ENCODE measurements around the gene DBI. TPM values are rescaled to one million over a fixed set of nuclear protein-coding genes. Genes with fewer than 3 reads are reported as not detected.

The DBI gene
- polyA plus RNA-seq, 1 of the 3 experiments (the other 2 are of a cell fraction) = 150 TPM

GRCh38 chr2:119359774-119360173, 7.0 kb upstream of the DBI start:
- no peaks in the 10 kb centered on the region; a peak in 2 of 4 replicates for H3K4me1 ChIP-seq (ENCODE audit: control insufficient read depth in 1 of 2, insufficient read depth in 2 of 2, low read depth in 1 of 2, low read length in 1 of 2)
- peaks cover under 1% of the 10 kb centered on the region for H3F3A ChIP-seq (replicated peaks; ENCODE audit: insufficient read depth)
- no peak overlapping the region for H3K4me2 ChIP-seq
- H3K79me2 ChIP-seq (ENCODE audit: insufficient read depth) = peaks cover 8% of the 10 kb centered on the region
- H4K20me1 ChIP-seq (ENCODE audit: insufficient read depth) = no peaks in the 10 kb centered on the region
- CTCF ChIA-PET = interaction anchor here (1.6 kb wide), 1 partner anchor 9 kb away, joined by 3 read pairs; no protein-coding TSS in a partner anchor
- H3K36me3 ChIP-seq (replicated peaks in 1 of 2; ENCODE audit: control insufficient read depth in 1 of 2, insufficient read depth in 2 of 2, low read length in 1 of 2) = peaks cover 0 to 4% of the 10 kb centered on the region in 2 experiments
- TF ChIP-seq FOSL2 (IDR thresholded peaks at IDR 0.05; ENCODE audit: borderline replicate concordance, low read depth) = no peak
- no peak for TF ChIP-seq USF2 (IDR thresholded peaks at IDR 0.05; ENCODE audit: borderline replicate concordance, low read depth, low read length)
- TF ChIP-seq MXI1 (IDR thresholded peaks at IDR 0.05; ENCODE audit: low read depth, low read length) = no peak
- TF ChIP-seq IRF3 (IDR thresholded peaks at IDR 0.05; ENCODE audit: low read depth, low read length) = no peak
- TF ChIP-seq SMC3 (IDR thresholded peaks at IDR 0.05; ENCODE audit: low read depth, low read length) = no peak
- no peak for TF ChIP-seq EZH2phosphoT487 (IDR thresholded peaks at IDR 0.05; ENCODE audit: borderline replicate concordance, low read depth)
- TF ChIP-seq, protein P1, sequence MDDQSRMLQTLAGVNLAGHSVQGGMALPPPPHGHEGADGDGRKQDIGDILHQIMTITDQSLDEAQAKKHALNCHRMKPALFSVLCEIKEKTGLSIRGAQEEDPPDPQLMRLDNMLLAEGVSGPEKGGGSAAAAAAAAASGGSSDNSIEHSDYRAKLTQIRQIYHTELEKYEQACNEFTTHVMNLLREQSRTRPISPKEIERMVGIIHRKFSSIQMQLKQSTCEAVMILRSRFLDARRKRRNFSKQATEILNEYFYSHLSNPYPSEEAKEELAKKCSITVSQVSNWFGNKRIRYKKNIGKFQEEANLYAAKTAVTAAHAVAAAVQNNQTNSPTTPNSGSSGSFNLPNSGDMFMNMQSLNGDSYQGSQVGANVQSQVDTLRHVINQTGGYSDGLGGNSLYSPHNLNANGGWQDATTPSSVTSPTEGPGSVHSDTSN (IDR thresholded peaks at IDR 0.05) = no peak
- no peak for TF ChIP-seq FOXJ3 (CRISPR knock-in tag; IDR thresholded peaks at IDR 0.05)
- TF ChIP-seq MEF2A (IDR thresholded peaks at IDR 0.05; ENCODE audit: borderline replicate concordance, low read depth) = no peak
- TF ChIP-seq GABPA (IDR thresholded peaks at IDR 0.05; ENCODE audit: low read depth) = no peak
- no peak for TF ChIP-seq CHD2 (IDR thresholded peaks at IDR 0.05; ENCODE audit: low read length, partially characterized antibody)
- TF ChIP-seq ELF1 (IDR thresholded peaks at IDR 0.05) = no peak
- TF ChIP-seq, protein P2, sequence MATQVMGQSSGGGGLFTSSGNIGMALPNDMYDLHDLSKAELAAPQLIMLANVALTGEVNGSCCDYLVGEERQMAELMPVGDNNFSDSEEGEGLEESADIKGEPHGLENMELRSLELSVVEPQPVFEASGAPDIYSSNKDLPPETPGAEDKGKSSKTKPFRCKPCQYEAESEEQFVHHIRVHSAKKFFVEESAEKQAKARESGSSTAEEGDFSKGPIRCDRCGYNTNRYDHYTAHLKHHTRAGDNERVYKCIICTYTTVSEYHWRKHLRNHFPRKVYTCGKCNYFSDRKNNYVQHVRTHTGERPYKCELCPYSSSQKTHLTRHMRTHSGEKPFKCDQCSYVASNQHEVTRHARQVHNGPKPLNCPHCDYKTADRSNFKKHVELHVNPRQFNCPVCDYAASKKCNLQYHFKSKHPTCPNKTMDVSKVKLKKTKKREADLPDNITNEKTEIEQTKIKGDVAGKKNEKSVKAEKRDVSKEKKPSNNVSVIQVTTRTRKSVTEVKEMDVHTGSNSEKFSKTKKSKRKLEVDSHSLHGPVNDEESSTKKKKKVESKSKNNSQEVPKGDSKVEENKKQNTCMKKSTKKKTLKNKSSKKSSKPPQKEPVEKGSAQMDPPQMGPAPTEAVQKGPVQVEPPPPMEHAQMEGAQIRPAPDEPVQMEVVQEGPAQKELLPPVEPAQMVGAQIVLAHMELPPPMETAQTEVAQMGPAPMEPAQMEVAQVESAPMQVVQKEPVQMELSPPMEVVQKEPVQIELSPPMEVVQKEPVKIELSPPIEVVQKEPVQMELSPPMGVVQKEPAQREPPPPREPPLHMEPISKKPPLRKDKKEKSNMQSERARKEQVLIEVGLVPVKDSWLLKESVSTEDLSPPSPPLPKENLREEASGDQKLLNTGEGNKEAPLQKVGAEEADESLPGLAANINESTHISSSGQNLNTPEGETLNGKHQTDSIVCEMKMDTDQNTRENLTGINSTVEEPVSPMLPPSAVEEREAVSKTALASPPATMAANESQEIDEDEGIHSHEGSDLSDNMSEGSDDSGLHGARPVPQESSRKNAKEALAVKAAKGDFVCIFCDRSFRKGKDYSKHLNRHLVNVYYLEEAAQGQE (IDR thresholded peaks at IDR 0.05; ENCODE audit: low read depth, low read length) = no peak
- H3K27me3 ChIP-seq (ENCODE audit: insufficient read depth) = no peaks in the 10 kb centered on the region
- DNase-seq = no peak
- POLR2A ChIA-PET = no interaction called here
- H3K27ac ChIP-seq (ENCODE audit: low read depth in 2 of 2, low read length in 1 of 2) = no peak overlapping the region
- WGBS (ENCODE audit: low lambda C conversion rate) = 92% methylated on average over 6 of the region's 6 CpGs
- no peak overlapping the region for H3K9ac ChIP-seq
- no peaks in the 10 kb centered on the region for H3K9me3 ChIP-seq
- H2AFZ ChIP-seq (ENCODE audit: low read depth) = no peak overlapping the region
- H3K9me2 ChIP-seq = no peaks in the 10 kb centered on the region
- H3K4me3 ChIP-seq (ENCODE audit: low read depth in 2 of 2, low read length in 1 of 2) = no peak overlapping the region

All from SK-N-SH (cell line).